Breast epithelium (tissue), 3 donors: ENCODE measurements around the gene TTC7B.

Source experiments
- CTCF ChIP-seq, 3 donors: fragments of 450-650 bp; IDR thresholded peaks; one replicate each; pipeline ENCODE4 v1.5.1; 2016 to 2017; ENCODE audit warnings: antibody characterized with exemption in 3 of 3, mild to moderate bottlenecking in 3 of 3, moderate library complexity in 3 of 3
- POLR2A ChIP-seq: fragments of 450-650 bp; IDR thresholded peaks from one replicate; pipeline ENCODE4 v1.6.1; 2016; ENCODE audit warnings: antibody characterized with exemption, mild to moderate bottlenecking, moderate library complexity
- POLR2AphosphoS5 ChIP-seq, 3 donors: sonication (generic); formaldehyde crosslinking; IDR thresholded peaks; one replicate each; pipeline ENCODE4 v1.6.1; 2017; ENCODE audit warnings: antibody characterized with exemption in 3 of 3

- no peak for TF ChIP-seq POLR2A
- no peak for TF ChIP-seq CTCF (IDR thresholded peaks at IDR 0.05)
- TF ChIP-seq POLR2AphosphoS5 (IDR thresholded peaks at IDR 0.05) = no peak
These were observed 239.1 kb downstream of the TTC7B start for GRCh38 chr14:90576981-90577660.
